ENCODE measurements around the gene SPHK2. TPM values are rescaled to one million over a fixed set of nuclear protein-coding genes. Genes with fewer than 3 reads are reported as not detected.
A peak's percentile ranks its signal among the peaks of the same experiment; 100 is the strongest.

The SPHK2 gene
- total RNA-seq, 4 donors from 2014 or later = 3.9 to 9.9 (median 5.6) TPM

DNA sequence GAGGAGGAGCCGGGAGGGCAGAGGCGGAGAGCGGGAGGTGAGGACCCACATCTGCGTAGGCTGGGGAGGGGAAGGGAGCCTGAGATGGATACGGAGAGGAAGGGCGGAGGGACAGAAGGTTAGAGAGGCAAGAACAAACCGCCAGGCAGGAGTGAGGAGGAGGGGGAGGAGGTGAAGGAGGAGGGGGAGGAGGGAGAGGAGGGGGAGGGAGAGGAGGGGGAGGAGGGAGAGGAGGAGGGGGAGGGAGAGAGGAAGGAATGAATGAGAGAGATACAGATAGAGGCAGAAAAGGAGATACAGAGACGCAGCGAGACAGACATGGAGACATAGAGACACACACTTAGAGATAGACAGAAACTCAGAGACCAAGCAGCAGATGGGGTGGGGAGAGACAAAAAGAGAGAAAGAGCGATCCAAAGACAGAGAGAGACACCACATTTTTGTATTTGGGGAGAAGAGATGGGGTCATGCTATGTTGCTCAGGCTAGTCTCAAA, 27.5 kb downstream of the SPHK2 start:
- TF ChIP-seq EP300 (IDR thresholded peaks at IDR 0.05) (no peak), POLR2AphosphoS5 (IDR thresholded peaks at IDR 0.05) (no peak), POLR2A (IDR thresholded peaks at IDR 0.05) (no peak)
- TF ChIP-seq, protein P1, sequence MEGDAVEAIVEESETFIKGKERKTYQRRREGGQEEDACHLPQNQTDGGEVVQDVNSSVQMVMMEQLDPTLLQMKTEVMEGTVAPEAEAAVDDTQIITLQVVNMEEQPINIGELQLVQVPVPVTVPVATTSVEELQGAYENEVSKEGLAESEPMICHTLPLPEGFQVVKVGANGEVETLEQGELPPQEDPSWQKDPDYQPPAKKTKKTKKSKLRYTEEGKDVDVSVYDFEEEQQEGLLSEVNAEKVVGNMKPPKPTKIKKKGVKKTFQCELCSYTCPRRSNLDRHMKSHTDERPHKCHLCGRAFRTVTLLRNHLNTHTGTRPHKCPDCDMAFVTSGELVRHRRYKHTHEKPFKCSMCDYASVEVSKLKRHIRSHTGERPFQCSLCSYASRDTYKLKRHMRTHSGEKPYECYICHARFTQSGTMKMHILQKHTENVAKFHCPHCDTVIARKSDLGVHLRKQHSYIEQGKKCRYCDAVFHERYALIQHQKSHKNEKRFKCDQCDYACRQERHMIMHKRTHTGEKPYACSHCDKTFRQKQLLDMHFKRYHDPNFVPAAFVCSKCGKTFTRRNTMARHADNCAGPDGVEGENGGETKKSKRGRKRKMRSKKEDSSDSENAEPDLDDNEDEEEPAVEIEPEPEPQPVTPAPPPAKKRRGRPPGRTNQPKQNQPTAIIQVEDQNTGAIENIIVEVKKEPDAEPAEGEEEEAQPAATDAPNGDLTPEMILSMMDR (IDR thresholded peaks at IDR 0.05) = no peak

DNA sequence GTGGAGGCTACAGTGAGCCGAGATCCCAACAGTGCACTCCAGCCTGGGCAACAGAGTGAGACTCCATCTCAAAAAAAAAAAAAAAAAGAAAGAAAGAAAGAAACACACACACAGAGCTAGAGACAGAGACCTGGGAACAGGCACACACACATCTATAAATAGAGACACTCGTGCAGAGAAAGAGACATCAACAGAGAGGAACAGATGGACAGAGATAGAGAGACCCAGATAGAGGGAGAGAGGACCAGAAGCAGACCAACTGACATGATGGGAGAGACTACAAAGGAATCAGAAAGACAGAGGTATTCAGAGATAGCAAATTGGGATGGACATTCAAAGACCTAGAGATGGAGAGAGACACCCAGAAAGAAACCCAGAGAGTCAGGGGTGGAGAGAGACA, 28.8 kb downstream of the SPHK2 start:
- TF ChIP-seq POLR2A (IDR thresholded peaks at IDR 0.05) (no peak), POLR2AphosphoS5 (IDR thresholded peaks at IDR 0.05) (no peak), EP300 (IDR thresholded peaks at IDR 0.05) (no peak)
- TF ChIP-seq, protein P1 (IDR thresholded peaks at IDR 0.05) = no peak
- no peaks in the 10 kb centered on the region for H3K9me3 ChIP-seq
- no peaks in the 10 kb centered on the region for H3K27me3 ChIP-seq
- H3K4me1 ChIP-seq = peaks cover 33% of the 10 kb centered on the region
- WGBS = 69% methylated on average over 2 of the region's 2 CpGs
- DNase-seq (ENCODE audit: low spot score in 2 of 2) = no peak
- H3K4me3 ChIP-seq = no peak overlapping the region
- no peaks in the 10 kb centered on the region for H3K36me3 ChIP-seq
- H3K27ac ChIP-seq = no peak overlapping the region

More for the DNA sequence above, 27.5 kb downstream of the SPHK2 start:
- DNase-seq (ENCODE audit: low spot score in 2 of 2) = no peak
- peak overlapping the region; percentile 68 for H3K4me3 ChIP-seq
- peak overlapping the region; percentile 91 for H3K27ac ChIP-seq
- H3K9me3 ChIP-seq = no peaks in the 10 kb centered on the region
- whole genome bisulfite sequencing = 9% methylated on average over 10 of the region's 10 CpGs
- H3K36me3 ChIP-seq = no peaks in the 10 kb centered on the region
- H3K27me3 ChIP-seq = no peaks in the 10 kb centered on the region
- H3K4me1 ChIP-seq = peaks cover 33% of the 10 kb centered on the region

- H3K9me3 ChIP-seq = no peaks in the 10 kb centered on the region
- H3K36me3 ChIP-seq = no peaks in the 10 kb centered on the region
- no peak for DNase-seq (ENCODE audit: low spot score in 2 of 2)
- H3K27ac ChIP-seq = no peak overlapping the region
- 97% methylated on average over 12 of the region's 12 CpGs for WGBS
- peaks cover 15% of the 10 kb centered on the region for H3K4me1 ChIP-seq
- H3K4me3 ChIP-seq = no peak overlapping the region
- TF ChIP-seq EP300 (IDR thresholded peaks at IDR 0.05) (no peak), POLR2AphosphoS5 (IDR thresholded peaks at IDR 0.05) (no peak), POLR2A (IDR thresholded peaks at IDR 0.05) (no peak)
- TF ChIP-seq, protein P1 (IDR thresholded peaks at IDR 0.05) = no peak
- no peaks in the 10 kb centered on the region for H3K27me3 ChIP-seq
Measured at GRCh38 chr19:48650974-48651682, 31.8 kb downstream of the SPHK2 start.

DNA sequence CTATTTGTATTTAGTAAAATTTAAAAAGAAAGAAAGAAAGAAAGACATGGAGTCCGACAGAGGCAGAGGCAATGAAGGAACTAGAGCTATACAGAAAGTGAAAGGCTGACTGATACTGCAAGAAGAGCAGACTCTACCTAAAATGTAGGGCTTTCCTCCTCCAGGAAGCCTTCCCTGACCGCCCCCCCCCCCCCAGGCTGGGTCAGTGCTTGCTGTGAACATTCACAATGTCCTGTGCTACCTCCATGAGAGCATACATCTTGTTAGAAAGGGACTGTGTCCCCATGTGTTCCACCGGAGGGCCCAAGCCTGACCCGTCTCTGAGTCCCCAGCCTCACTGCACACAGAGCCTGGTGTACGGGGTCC, 32.4 kb downstream of the SPHK2 start:
- H3K27me3 ChIP-seq = no peaks in the 10 kb centered on the region
- DNase-seq (ENCODE audit: low spot score in 2 of 2) = no peak
- WGBS = 87% methylated on average over 5 of the region's 5 CpGs
- H3K27ac ChIP-seq = no peak overlapping the region
- no peak for TF ChIP-seq POLR2AphosphoS5 (IDR thresholded peaks at IDR 0.05)
- no peak for TF ChIP-seq EP300 (IDR thresholded peaks at IDR 0.05)
- TF ChIP-seq, protein P1 (IDR thresholded peaks at IDR 0.05) = no peak
- TF ChIP-seq POLR2A (IDR thresholded peaks at IDR 0.05) = no peak
- H3K9me3 ChIP-seq = no peaks in the 10 kb centered on the region
- no peak overlapping the region for H3K4me3 ChIP-seq
- peaks cover 10% of the 10 kb centered on the region for H3K4me1 ChIP-seq
- no peaks in the 10 kb centered on the region for H3K36me3 ChIP-seq

DNA sequence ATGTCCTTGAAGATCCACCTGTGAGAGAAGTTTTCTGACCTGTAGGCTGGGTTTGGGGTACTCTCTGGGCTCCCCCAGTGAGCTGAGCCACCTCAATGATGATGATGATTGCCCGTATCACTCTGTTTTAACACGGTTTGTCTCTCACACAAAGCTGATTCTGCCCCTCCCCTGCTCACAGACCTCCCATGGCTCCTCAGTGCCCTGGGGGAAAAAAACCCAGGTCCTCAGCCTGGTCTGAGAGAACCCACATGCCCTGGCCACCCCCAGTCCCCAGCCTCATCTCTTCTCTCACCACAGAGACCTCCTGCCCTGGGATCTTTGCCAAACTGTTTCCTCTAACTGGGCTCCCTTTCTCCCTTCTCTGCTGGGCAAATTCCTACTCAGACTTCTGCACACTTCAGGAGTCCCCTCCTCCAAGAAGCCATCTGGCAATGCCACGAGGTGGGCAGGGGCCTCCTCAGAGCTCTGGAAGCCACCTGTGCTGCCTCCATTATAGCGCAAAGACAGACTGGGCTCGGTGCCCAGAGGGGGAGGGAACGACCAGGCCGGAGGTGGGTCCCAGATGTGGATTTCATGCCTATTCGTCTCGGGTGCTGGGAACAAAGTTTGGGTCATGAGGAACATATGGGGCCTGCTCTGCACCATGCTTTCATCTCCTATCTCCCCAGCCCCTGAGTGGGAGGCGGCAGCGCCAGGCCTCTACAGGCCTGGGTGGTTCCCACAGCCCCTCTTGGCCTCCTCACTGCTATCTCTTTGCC, 35.2 kb downstream of the SPHK2 start:
- 44% methylated on average over 11 of the region's 11 CpGs for WGBS
- Histone ChIP-seq H3K4me3 (no peak overlapping the region), H3K4me1 (peaks cover 3% of the 10 kb centered on the region), H3K27ac (no peak overlapping the region), H3K9me3 (no peaks in the 10 kb centered on the region), H3K27me3 (no peaks in the 10 kb centered on the region), H3K36me3 (no peaks in the 10 kb centered on the region)
- TF ChIP-seq, protein P1 (IDR thresholded peaks at IDR 0.05) = no peak
- TF ChIP-seq POLR2AphosphoS5 (IDR thresholded peaks at IDR 0.05) (no peak), POLR2A (IDR thresholded peaks at IDR 0.05) (no peak), EP300 (IDR thresholded peaks at IDR 0.05) (no peak)
- no peak for DNase-seq (ENCODE audit: low spot score in 2 of 2)

Measured in suprapubic skin (tissue), 4 donors.